Neural cell (in vitro differentiated cells): ENCODE measurements around the gene ZNHIT3.
A peak's percentile ranks its signal among the peaks of the same experiment; 100 is the strongest.

Experiments used
- CTCF ChIP-seq: fragments of 450-650 bp; IDR thresholded peaks from 2 replicates; pipeline ENCODE4 v1.5.1; 2014; ENCODE audit warnings: antibody characterized with exemption, mild to moderate bottlenecking, moderate library complexity; ENCODE audit not compliant: poor library complexity, severe bottlenecking
- EP300 ChIP-seq: fragments of 450-650 bp; conservative IDR thresholded peaks from 2 replicates; pipeline ENCODE4 v1.6.1; 2014; ENCODE audit warnings: antibody characterized with exemption, mild to moderate bottlenecking, moderate library complexity; ENCODE audit not compliant: poor library complexity, severe bottlenecking
- EZH2 ChIP-seq: fragments of 200-600, 300-800 bp; shearing (Covaris generic), sonication (generic); IDR thresholded peaks from 2 replicates; pipeline ENCODE4 v1.6.1; 2014; ENCODE audit warnings: antibody characterized with exemption, low read length, borderline replicate concordance, mild to moderate bottlenecking; ENCODE audit not compliant: insufficient read depth, poor library complexity, severe bottlenecking
- MXI1 ChIP-seq: fragments of 450-650 bp; conservative IDR thresholded peaks from 2 replicates; pipeline ENCODE4 v1.6.1; 2014; ENCODE audit warnings: antibody characterized with exemption, mild to moderate bottlenecking; ENCODE audit not compliant: poor library complexity, severe bottlenecking
- RAD21 ChIP-seq: fragments of 450-650 bp; conservative IDR thresholded peaks from 2 replicates; pipeline ENCODE4 v1.6.1; 2014; ENCODE audit warnings: antibody characterized with exemption, mild to moderate bottlenecking, moderate library complexity
- REST ChIP-seq: IDR thresholded peaks from 2 replicates; pipeline ENCODE4 v1.6.1; 2012; ENCODE audit warnings: borderline replicate concordance

- no peak for TF ChIP-seq EZH2
- no peak for TF ChIP-seq RAD21
- no peak for TF ChIP-seq CTCF
- TF ChIP-seq MXI1 = no peak
- TF ChIP-seq REST = peak; percentile 87
- no peak for TF ChIP-seq EP300
Observed at GRCh38 chr17:36463916-36464764, 22.3 kb upstream of the ZNHIT3 start.
